ENCODE measurements around the gene SSBP3. TPM values are rescaled to one million over a fixed set of nuclear protein-coding genes. Genes with fewer than 3 reads are reported as not detected.

SSBP3 gene
- total and polyA plus RNA-seq, 4 donors = 23.3 to 108 (median 66.3) TPM

DNA sequence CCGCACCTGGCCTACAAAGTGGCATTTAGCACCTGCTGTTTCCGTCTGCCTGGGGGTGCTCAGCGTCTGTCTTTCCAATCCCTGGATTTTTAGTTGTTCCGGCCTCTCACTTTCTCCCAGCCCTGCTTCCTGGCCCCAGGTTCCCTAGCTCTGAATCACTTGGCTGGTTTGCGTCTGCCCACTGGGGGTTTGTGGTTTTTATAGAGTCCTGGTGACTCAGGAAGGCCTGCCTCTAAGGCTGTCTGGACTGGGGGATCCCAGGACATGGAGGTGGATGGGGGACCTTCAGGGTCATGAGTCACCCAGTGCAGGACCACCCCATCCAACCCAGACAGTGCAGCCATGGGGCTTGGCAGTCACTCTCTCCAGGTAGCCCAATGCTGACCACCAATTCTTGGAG is 152.7 kb downstream of the SSBP3 start:
- H3K4me1 ChIP-seq (ENCODE audit: control insufficient read depth, insufficient read depth, low read length) = peaks cover 43% of the 10 kb centered on the region
- WGBS (ENCODE audit: insufficient coverage) = 93% methylated on average over 4 of the region's 5 CpGs

GRCh38 chr1:54252371-54252936 is 153.7 kb downstream of the SSBP3 start:
- Histone ChIP-seq H3K9me3 (ENCODE audit: control insufficient read depth, insufficient read depth, low read length) (no peaks in the 10 kb centered on the region), H3K27ac (ENCODE audit: low read depth, low read length) (no peak overlapping the region), H3K4me1 (ENCODE audit: control insufficient read depth, insufficient read depth, low read length) (peaks cover 35% of the 10 kb centered on the region), H3K4me3 (ENCODE audit: low read depth, low read length) (no peak overlapping the region), H3K36me3 (ENCODE audit: control insufficient read depth, insufficient read depth, low read length) (peaks cover 42% of the 10 kb centered on the region), H3K27me3 (ENCODE audit: control insufficient read depth, insufficient read depth, low read length) (no peaks in the 10 kb centered on the region)
- DNase-seq (ENCODE audit: low read depth in 4 of 6, low spot score in 6 of 6) = no peak
- 86% methylated on average over 10 of the region's 11 CpGs for WGBS (ENCODE audit: insufficient coverage)

More for the DNA sequence above, 152.7 kb downstream of the SSBP3 start:
- no peaks in the 10 kb centered on the region for H3K9me3 ChIP-seq (ENCODE audit: control insufficient read depth, insufficient read depth, low read length)
- no peak for DNase-seq (ENCODE audit: low read depth in 4 of 6, low spot score in 6 of 6)
- H3K27me3 ChIP-seq (ENCODE audit: control insufficient read depth, insufficient read depth, low read length) = no peaks in the 10 kb centered on the region
- peaks cover 35% of the 10 kb centered on the region for H3K36me3 ChIP-seq (ENCODE audit: control insufficient read depth, insufficient read depth, low read length)
- no peak overlapping the region for H3K27ac ChIP-seq (ENCODE audit: low read depth, low read length)
- H3K4me3 ChIP-seq (ENCODE audit: low read depth, low read length) = no peak overlapping the region

DNA sequence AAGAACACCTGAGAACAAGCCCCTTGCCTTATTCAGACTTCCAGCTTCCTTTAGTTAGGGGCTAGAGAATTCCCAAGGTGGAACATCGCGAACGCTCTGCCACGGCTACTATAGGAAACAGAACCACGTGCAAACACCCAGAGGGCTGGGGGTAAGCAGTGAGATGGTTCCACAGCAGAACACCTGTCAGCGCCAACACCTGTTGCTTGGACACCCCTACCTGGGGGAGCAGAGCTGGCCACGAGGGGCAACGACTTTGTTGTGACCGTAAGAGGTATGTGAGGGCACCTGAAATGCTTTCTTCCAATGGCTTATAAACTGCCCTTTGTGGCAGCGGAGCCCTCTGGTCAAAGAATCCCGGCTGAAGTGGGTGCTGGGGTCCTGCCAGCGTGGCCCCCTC is 155.5 kb downstream of the SSBP3 start:
- H3K27me3 ChIP-seq (ENCODE audit: control insufficient read depth, insufficient read depth, low read length) = no peaks in the 10 kb centered on the region
- no peak overlapping the region for H3K4me3 ChIP-seq (ENCODE audit: low read depth, low read length)
- no peak for DNase-seq (ENCODE audit: low read depth in 4 of 6, low spot score in 6 of 6)
- WGBS (ENCODE audit: insufficient coverage) = 85% methylated on average over 12 of the region's 12 CpGs
- no peaks in the 10 kb centered on the region for H3K9me3 ChIP-seq (ENCODE audit: control insufficient read depth, insufficient read depth, low read length)
- peaks cover 59% of the 10 kb centered on the region for H3K36me3 ChIP-seq (ENCODE audit: control insufficient read depth, insufficient read depth, low read length)
- H3K27ac ChIP-seq (ENCODE audit: low read depth, low read length) = no peak overlapping the region
- H3K4me1 ChIP-seq (ENCODE audit: control insufficient read depth, insufficient read depth, low read length) = peaks cover 33% of the 10 kb centered on the region

DNA sequence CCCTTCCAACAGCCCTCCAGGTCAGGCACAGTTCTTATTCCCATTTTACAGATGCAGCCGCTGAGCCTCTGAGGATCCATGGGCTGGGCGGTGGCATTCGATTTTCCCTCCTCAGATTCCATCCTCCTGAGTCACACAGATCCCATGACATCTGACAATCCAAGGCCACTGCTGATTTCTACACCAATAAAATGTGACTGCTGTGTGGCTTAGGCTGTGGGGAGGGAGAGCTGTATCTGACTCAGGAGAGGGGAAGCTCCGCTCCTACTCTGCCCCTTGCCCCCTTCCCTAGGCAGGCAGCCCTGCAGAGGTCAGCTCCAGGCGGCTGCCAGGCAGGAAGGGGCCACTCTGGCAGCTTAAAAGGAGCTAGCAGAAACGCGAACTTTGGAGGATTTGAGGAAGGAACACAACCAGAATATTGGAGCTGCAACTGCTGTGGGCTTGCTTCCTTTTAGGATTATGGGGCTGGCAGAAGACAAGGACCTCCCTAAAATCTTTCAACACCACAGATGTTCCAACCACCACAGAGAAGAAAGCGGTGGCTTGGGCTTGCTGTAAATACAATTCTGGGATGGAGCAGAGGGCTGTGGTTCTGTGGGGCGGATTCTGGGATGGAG is 156.3 kb downstream of the SSBP3 start:
- Histone ChIP-seq H3K9me3 (ENCODE audit: control insufficient read depth, insufficient read depth, low read length) (no peaks in the 10 kb centered on the region), H3K27me3 (ENCODE audit: control insufficient read depth, insufficient read depth, low read length) (no peaks in the 10 kb centered on the region), H3K36me3 (ENCODE audit: control insufficient read depth, insufficient read depth, low read length) (peaks cover 61% of the 10 kb centered on the region), H3K4me1 (ENCODE audit: control insufficient read depth, insufficient read depth, low read length) (peaks cover 38% of the 10 kb centered on the region), H3K27ac (ENCODE audit: low read depth, low read length) (peak overlapping the region; percentile 25), H3K4me3 (ENCODE audit: low read depth, low read length) (no peak overlapping the region)
- DNase-seq (ENCODE audit: low read depth in 4 of 6, low spot score in 6 of 6) = no peak
- 100% methylated on average over 1 of the region's 9 CpGs for WGBS (ENCODE audit: insufficient coverage)

GRCh38 chr1:54248966-54249365 is 157.2 kb downstream of the SSBP3 start:
- Histone ChIP-seq H3K27ac (ENCODE audit: low read depth, low read length) (no peak overlapping the region), H3K27me3 (ENCODE audit: control insufficient read depth, insufficient read depth, low read length) (no peaks in the 10 kb centered on the region), H3K36me3 (ENCODE audit: control insufficient read depth, insufficient read depth, low read length) (peaks cover 58% of the 10 kb centered on the region), H3K9me3 (ENCODE audit: control insufficient read depth, insufficient read depth, low read length) (no peaks in the 10 kb centered on the region), H3K4me1 (ENCODE audit: control insufficient read depth, insufficient read depth, low read length) (peaks cover 31% of the 10 kb centered on the region), H3K4me3 (ENCODE audit: low read depth, low read length) (no peak overlapping the region)
- 74% methylated on average over 3 of the region's 4 CpGs for WGBS (ENCODE audit: insufficient coverage)
- DNase-seq (ENCODE audit: low read depth in 4 of 6, low spot score in 6 of 6) = no peak

DNA sequence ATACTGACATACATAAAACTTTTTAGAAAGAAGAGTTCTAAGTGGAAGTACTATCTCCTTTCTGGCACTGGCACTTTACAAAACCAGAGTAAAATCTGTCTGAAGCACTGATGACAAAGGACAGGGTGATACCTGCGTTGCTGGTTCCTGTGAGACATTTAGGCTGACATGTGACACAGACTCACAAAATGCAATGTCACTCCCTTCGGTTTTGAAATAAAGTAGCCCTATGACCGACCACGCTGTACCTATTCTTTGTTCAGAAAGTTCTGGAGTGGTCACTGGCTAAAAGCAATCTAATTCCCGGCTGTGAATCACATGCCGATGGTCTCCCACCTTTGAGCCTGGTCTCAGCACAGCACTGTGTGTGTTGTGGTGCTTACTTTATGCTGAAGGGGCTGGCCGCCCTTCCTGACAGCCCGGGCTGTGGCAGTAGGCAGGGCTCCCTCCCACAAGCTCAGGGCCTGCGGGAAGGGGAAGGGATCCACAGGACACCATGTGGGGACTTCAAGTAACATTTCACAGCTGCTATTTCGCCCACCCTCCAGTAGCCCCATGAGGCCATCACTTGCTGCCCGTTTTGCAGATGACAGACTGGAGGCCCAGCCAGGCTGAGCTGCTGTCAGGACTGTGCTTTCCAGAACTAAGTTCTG is 158.2 kb downstream of the SSBP3 start:
- H3K27ac ChIP-seq (ENCODE audit: low read depth, low read length) = no peak overlapping the region
- no peaks in the 10 kb centered on the region for H3K9me3 ChIP-seq (ENCODE audit: control insufficient read depth, insufficient read depth, low read length)
- H3K36me3 ChIP-seq (ENCODE audit: control insufficient read depth, insufficient read depth, low read length) = peaks cover 65% of the 10 kb centered on the region
- no peaks in the 10 kb centered on the region for H3K27me3 ChIP-seq (ENCODE audit: control insufficient read depth, insufficient read depth, low read length)
- H3K4me1 ChIP-seq (ENCODE audit: control insufficient read depth, insufficient read depth, low read length) = peaks cover 25% of the 10 kb centered on the region
- no peak overlapping the region for H3K4me3 ChIP-seq (ENCODE audit: low read depth, low read length)
- WGBS (ENCODE audit: insufficient coverage) = 90% methylated on average over 7 of the region's 11 CpGs
- no peak for DNase-seq (ENCODE audit: low read depth in 4 of 6, low spot score in 6 of 6)

DNA sequence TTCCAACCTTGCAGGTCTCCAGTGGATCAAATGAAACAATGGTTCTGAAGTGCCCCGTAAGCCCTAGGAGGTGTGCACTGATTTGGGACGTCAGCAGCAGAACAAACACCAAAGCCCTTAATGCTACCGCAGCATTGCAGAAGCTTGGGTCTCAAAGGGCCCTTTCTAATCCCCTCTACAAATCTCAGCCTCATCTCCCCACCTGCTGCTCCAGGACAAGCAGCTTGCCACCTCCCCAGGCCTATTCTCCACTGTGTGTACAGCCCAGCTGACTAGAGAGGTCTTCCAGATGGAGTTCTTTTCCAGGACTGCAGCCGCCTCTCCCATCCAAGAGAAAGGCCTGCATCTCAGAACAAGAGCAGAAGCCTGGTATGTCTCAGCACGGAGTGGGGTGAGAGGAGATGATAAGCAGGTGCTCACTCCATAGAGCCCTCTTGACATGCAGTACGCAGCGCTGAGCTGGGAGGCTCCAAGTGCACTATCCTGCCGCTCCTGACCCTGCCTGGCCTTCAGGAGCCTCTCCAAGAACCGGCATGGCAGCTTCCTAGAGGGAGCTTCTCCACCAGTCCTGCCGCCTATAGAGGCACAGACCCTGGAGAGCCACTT is 160.0 kb downstream of the SSBP3 start:
- peaks cover 66% of the 10 kb centered on the region for H3K36me3 ChIP-seq (ENCODE audit: control insufficient read depth, insufficient read depth, low read length)
- H3K9me3 ChIP-seq (ENCODE audit: control insufficient read depth, insufficient read depth, low read length) = no peaks in the 10 kb centered on the region
- no peak overlapping the region for H3K4me3 ChIP-seq (ENCODE audit: low read depth, low read length)
- no peak overlapping the region for H3K27ac ChIP-seq (ENCODE audit: low read depth, low read length)
- 72% methylated on average over 8 of the region's 10 CpGs for WGBS (ENCODE audit: insufficient coverage)
- H3K4me1 ChIP-seq (ENCODE audit: control insufficient read depth, insufficient read depth, low read length) = peaks cover 25% of the 10 kb centered on the region
- no peaks in the 10 kb centered on the region for H3K27me3 ChIP-seq (ENCODE audit: control insufficient read depth, insufficient read depth, low read length)
- no peak for DNase-seq (ENCODE audit: low read depth in 4 of 6, low spot score in 6 of 6)

- no peak overlapping the region for H3K4me3 ChIP-seq (ENCODE audit: low read depth, low read length)
- H3K36me3 ChIP-seq (ENCODE audit: control insufficient read depth, insufficient read depth, low read length) = peaks cover 66% of the 10 kb centered on the region
These were observed 160.7 kb downstream of the SSBP3 start for GRCh38 chr1:54245501-54245900.

DNA sequence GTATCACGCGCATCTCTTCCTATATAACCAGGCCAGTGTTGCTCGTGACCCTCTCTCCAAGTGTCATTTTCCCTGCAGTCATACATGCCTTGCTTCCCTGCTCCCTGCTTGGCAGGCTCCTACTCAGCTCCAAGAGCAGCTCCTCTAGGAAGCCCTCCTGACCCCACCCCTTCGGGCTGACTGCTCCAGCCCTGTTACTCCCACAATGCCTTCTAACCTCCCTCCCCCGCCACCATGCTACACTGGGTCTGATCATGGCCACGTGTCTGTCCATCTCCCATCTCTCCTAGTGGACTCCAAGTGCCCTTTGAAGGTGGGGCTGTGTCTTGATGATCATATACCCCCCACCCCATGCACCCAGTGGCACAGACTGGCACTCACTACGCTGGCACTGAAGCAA is 161.5 kb downstream of the SSBP3 start:
- Histone ChIP-seq H3K9me3 (ENCODE audit: control insufficient read depth, insufficient read depth, low read length) (no peaks in the 10 kb centered on the region), H3K4me3 (ENCODE audit: low read depth, low read length) (no peak overlapping the region), H3K4me1 (ENCODE audit: control insufficient read depth, insufficient read depth, low read length) (peaks cover 20% of the 10 kb centered on the region), H3K27me3 (ENCODE audit: control insufficient read depth, insufficient read depth, low read length) (no peaks in the 10 kb centered on the region), H3K36me3 (ENCODE audit: control insufficient read depth, insufficient read depth, low read length) (peaks cover 62% of the 10 kb centered on the region), H3K27ac (ENCODE audit: low read depth, low read length) (no peak overlapping the region)
- no peak for DNase-seq (ENCODE audit: low read depth in 4 of 6, low spot score in 6 of 6)
- WGBS (ENCODE audit: insufficient coverage) = 87% methylated on average over 7 of the region's 7 CpGs

More at GRCh38 chr1:54245501-54245900, 160.7 kb downstream of the SSBP3 start:
- Histone ChIP-seq H3K27ac (ENCODE audit: low read depth, low read length) (no peak overlapping the region), H3K27me3 (ENCODE audit: control insufficient read depth, insufficient read depth, low read length) (no peaks in the 10 kb centered on the region), H3K9me3 (ENCODE audit: control insufficient read depth, insufficient read depth, low read length) (no peaks in the 10 kb centered on the region), H3K4me1 (ENCODE audit: control insufficient read depth, insufficient read depth, low read length) (peaks cover 20% of the 10 kb centered on the region)
- DNase-seq (ENCODE audit: low read depth in 4 of 6, low spot score in 6 of 6) = no peak
- 43% methylated on average over 3 of the region's 4 CpGs for WGBS (ENCODE audit: insufficient coverage)

Measured in spinal cord (tissue), 10 donors.